AG04450 (cell line): Measurements from ENCODE around the gene TRMT10C. TPM values are rescaled to one million over a fixed set of nuclear protein-coding genes. Genes with fewer than 3 reads are reported as not detected.
"Not testable (repeated sequence)": the region's sequence is repeated elsewhere in the genome, so short reads cannot be mapped to it uniquely, and the experiment has no call there.

Source experiments
- CTCF ChIA-PET: fragments of 300-600, 350-600 bp; formaldehyde crosslinking; extraction: SDS; loops from one replicate; lab custom pipeline; 2022; ENCODE audit warnings: antibody characterized with exemption, inconsistent platforms; lab: Charles Lee
- POLR2A ChIA-PET: fragments of 350-600 bp; formaldehyde crosslinking; extraction: SDS; loops from one replicate; lab custom pipeline; 2021; ENCODE audit warnings: antibody characterized with exemption, inconsistent platforms; lab: Yijun Ruan, JAX
- DNase-seq: peaks from one replicate; pipeline ENCODE4 v3.0.0-alpha.2; 2011; ENCODE audit warnings: low read depth, low spot score
- H3K27ac ChIP-seq: one replicate; pipeline ENCODE4 v1.5.1; 2012; ENCODE audit warnings: low read depth, low read length, control low read depth
- H3K27me3 ChIP-seq: one replicate; pipeline ENCODE4 v1.6.0; 2012; ENCODE audit warnings: low read length; ENCODE audit not compliant: control insufficient read depth, insufficient read depth
- H3K4me3 ChIP-seq: 2 replicates; pipeline ENCODE4 v1.5.1; 2011; ENCODE audit warnings: mild to moderate bottlenecking, low read depth, low read length, control low read depth
- H3K9me3 ChIP-seq: 2 replicates; pipeline ENCODE4 v1.5.1; 2012; ENCODE audit warnings: low read length; ENCODE audit not compliant: control insufficient read depth, insufficient read depth
- CTCF ChIP-seq: IDR thresholded peaks from 2 replicates; pipeline ENCODE4 v1.5.1; 2011; ENCODE audit warnings: low read depth, low read length, control low read depth, inconsistent platforms
- polyA plus RNA-seq: library from polyadenylated mRNA; depleted of rRNA; stranded (reverse); fragments of >200 nt; gene quantifications from 2 replicates; pipeline ENCODE4 v1.2.3, GENCODE V29; 2011

The TRMT10C gene
- polyA plus RNA-seq, 1 experiment, result 26.1 TPM

DNA sequence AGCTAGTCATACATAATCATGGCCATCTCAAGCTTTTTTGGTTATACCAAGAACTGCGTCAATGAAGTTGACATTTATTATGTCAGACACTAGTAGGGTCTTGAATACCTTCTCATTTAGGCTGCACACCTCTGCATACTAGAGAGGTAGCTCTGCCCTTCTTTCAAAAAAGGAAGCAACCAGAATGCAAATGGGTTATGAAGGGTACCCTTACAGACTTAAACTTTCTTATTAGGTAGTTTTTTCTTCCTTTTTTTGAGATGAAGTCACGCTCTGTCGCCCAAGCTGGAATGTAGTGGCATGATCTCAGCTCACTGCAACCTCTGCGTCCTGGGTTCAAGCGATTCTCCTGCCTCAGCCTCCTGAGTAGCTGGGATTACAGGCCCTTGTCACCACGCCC, 15.6 kb downstream of the TRMT10C start:
- no peak overlapping the region for H3K27ac ChIP-seq
- no peak overlapping the region for H3K4me3 ChIP-seq
- H3K9me3 ChIP-seq, result peaks cover 6% of the 10 kb centered on the region
- no peaks in the 10 kb centered on the region for H3K27me3 ChIP-seq
- DNase-seq, result no peak
- ChIA-PET POLR2A (no interaction called here), CTCF (interaction anchor here (1.0 kb wide), 1 partner anchor 11 kb away, joined by 3 read pairs; no protein-coding TSS in a partner anchor)
- TF ChIP-seq CTCF, result no peak

GRCh38 chr3:101588616-101589015, 26.9 kb downstream of the TRMT10C start:
- no peak for TF ChIP-seq CTCF
- H3K9me3 ChIP-seq, result no peaks in the 10 kb centered on the region
- H3K27ac ChIP-seq, result no peak overlapping the region
- no peaks in the 10 kb centered on the region for H3K27me3 ChIP-seq
- DNase-seq, result no peak
- H3K4me3 ChIP-seq, result no peak overlapping the region
- ChIA-PET POLR2A (no interaction called here), CTCF (interaction anchor here (1.1 to 1.2 kb wide), 2 partner anchors 12 to 15 kb away, joined by 3 to 6 read pairs; partner anchors contain the start of gene PCNP)

DNA sequence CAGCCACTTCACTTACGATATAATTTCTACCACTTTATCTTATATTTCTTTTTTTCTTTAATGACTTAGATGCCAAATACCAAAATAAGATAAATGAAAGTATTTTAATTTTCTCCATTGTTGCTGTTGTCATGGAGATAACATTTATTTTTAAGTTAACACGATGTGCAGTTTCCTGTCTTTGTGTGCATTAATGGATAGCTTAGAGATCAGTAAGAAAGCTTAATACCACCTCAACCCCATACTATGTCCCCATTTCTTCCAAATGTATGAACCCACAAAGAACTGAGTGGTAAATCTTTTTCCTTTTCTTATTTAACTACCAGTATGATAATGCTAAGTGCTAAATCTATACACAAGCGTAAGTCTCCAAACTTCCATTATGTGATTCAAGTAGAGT, 29.4 kb downstream of the TRMT10C start:
- no peaks in the 10 kb centered on the region for H3K9me3 ChIP-seq
- no peak for TF ChIP-seq CTCF
- ChIA-PET POLR2A (no interaction called here), CTCF (interaction anchor here (0.6 to 1.2 kb wide), 2 partner anchors 18 to 27 kb away, joined by 3 to 5 read pairs; no protein-coding TSS in a partner anchor)
- no peaks in the 10 kb centered on the region for H3K27me3 ChIP-seq
- no peak overlapping the region for H3K4me3 ChIP-seq
- H3K27ac ChIP-seq, result no peak overlapping the region
- no peak for DNase-seq

DNA sequence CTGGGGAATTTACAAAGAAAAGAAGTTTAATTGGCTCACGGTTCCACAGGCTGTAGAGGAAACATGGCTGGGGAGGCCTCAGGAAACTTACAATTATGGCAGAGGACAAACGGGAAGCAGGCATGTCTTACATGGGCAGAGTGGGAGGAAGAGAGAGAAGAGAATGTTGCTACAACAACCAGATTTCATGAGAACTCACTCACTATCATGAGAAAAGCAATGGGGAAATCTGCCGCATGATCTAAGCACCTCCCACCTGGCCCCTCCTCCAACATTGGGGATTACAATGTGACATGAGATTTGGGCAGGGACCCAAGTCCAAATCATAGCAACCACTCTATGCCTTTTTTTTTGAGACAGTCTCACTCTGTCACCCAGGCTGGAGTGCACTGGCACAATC, 41.1 kb downstream of the TRMT10C start:
- Histone ChIP-seq H3K27ac (no peak overlapping the region), H3K4me3 (no peak overlapping the region), H3K27me3 (no peaks in the 10 kb centered on the region), H3K9me3 (0 out of 2 replicates have a peak, but pooled peaks cover 5% of the 10 kb centered on the region)
- POLR2A ChIA-PET, result no interaction called here
- CTCF ChIA-PET, result no interaction called here
- TF ChIP-seq CTCF, result no peak
- no peak for DNase-seq

DNA sequence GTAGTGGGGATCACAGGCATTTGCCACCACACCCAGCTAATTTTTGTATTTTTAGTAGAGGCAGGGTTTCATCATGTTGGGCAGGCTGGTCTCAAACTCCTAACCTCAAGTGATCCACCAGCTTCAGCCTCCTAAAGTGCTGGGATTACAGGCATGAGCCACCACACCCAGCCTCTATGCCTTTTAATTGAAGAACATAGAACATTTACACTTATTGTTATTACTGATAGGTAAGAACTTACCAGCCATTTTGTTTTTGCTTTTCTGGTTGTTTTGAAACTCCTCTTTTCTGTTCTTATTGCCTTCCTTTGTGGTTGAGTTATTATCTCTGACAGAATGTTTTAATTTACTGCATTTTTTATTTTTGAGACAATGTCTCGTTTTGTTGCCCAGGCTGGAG, 41.5 kb downstream of the TRMT10C start:
- Histone ChIP-seq H3K27me3 (no peaks in the 10 kb centered on the region), H3K9me3 (0 out of 2 replicates have a peak, but pooled peaks cover 5% of the 10 kb centered on the region), H3K27ac (no peak overlapping the region), H3K4me3 (no peak overlapping the region)
- CTCF ChIA-PET, result no interaction called here
- POLR2A ChIA-PET, result no interaction called here
- no peak for TF ChIP-seq CTCF
- no peak for DNase-seq

- H3K27ac ChIP-seq, H3K9me3 ChIP-seq, CTCF ChIA-PET, DNase-seq, H3K27me3 ChIP-seq, H3K4me3 ChIP-seq: not testable (repeated sequence)
- POLR2A ChIA-PET, result interaction anchor here (1.2 kb wide), 1 partner anchor 44 kb away, joined by 3 read pairs; the partner anchor contains the start of gene TRMT10C
Measured at GRCh38 chr3:101605398-101605797, 43.7 kb downstream of the TRMT10C start.
